Kidney (tissue), 14 donors: ENCODE measurements around the gene FANCC. TPM values are rescaled to one million over a fixed set of nuclear protein-coding genes. Genes with fewer than 3 reads are reported as not detected.
"Not testable (repeated sequence)": the region's sequence is repeated elsewhere in the genome, so short reads cannot be mapped to it uniquely, and the experiment has no call there.

Source experiments
- DNase-seq, 5 donors: peaks; one replicate each; pipeline ENCODE4 v3.0.0-alpha.2; 2013 to 2020
- FAIRE-seq: peaks from 2 replicates; lab custom pipeline; 2012; peaks lifted over from hg19 to GRCh38; lab: Jason Lieb, UNC
- H3K27ac ChIP-seq, 2 donors: one replicate each; pipeline ENCODE4 v1.7.0; 2013; ENCODE audit warnings: low read depth in 2 of 2, low read length in 2 of 2, inconsistent platforms in 1 of 2
- H3K27me3 ChIP-seq: one replicate; pipeline ENCODE4 v1.7.1; 2013; ENCODE audit warnings: low read length, inconsistent platforms; ENCODE audit not compliant: control insufficient read depth, insufficient read depth
- H3K36me3 ChIP-seq, 3 donors: one replicate each; pipeline versions ENCODE4 v1.7.0 to v1.7.1; 2013; ENCODE audit warnings: low read length in 3 of 3, control low read depth in 1 of 3, inconsistent platforms in 1 of 3; ENCODE audit not compliant: insufficient read depth in 3 of 3, control insufficient read depth in 2 of 3
- H3K4me1 ChIP-seq, 3 donors: one replicate each; pipeline versions ENCODE4 v1.7.0 to v1.7.1; 2013; ENCODE audit warnings: low read length in 3 of 3, inconsistent platforms in 1 of 3, low read depth in 1 of 3; ENCODE audit not compliant: control insufficient read depth in 2 of 3, insufficient read depth in 2 of 3
- H3K4me3 ChIP-seq, 3 donors: one replicate each; pipeline versions ENCODE4 v1.7.0 to v1.8.1; 2013; ENCODE audit warnings: low read length in 3 of 3, control low read depth in 1 of 3, inconsistent platforms in 1 of 3
- H3K9ac ChIP-seq, 3 donors: one replicate each; pipeline versions ENCODE4 v1.7.0 to v1.7.1; 2013; ENCODE audit warnings: low read length in 3 of 3, control low read depth in 1 of 3, inconsistent platforms in 1 of 3
- H3K9me3 ChIP-seq, 3 donors: one replicate each; pipeline versions ENCODE4 v1.7.0 to v1.7.1; 2013; ENCODE audit warnings: low read length in 3 of 3, control low read depth in 1 of 3, inconsistent platforms in 1 of 3; ENCODE audit not compliant: control insufficient read depth in 2 of 3, insufficient read depth in 1 of 3
- intact Hi-C: fragments of 100-400 bp; cut with DNase I; formaldehyde crosslinking; loops from one replicate; pipeline ENCODE4 v1.11.1; 2022
- polyA plus RNA-seq: library from polyadenylated mRNA; stranded (reverse); fragments of 350-450 nt; fragmentation: Illumina TruSeq; extraction: RNeasy Lipid Tissue Mini Kit (QIAGEN cat#74804); gene quantifications from one replicate; pipeline ENCODE4 v1.2.3, GENCODE V29; 2014; ENCODE audit warnings: low read depth, low replicate concordance; ENCODE audit not compliant: insufficient read depth
- total RNA-seq: library from RNA; stranded (reverse); fragmentation: NEBNext Ultra II Directional; extraction: Animal tissue kit (Norgen Biotek cat#: 25700); gene quantifications from one replicate; pipeline ENCODE4 v1.2.1, GENCODE V29; 2021
- TF ChIP-seq, protein P1 (sequence below): IDR thresholded peaks from 3 replicates; pipeline ENCODE4 v1.5.1; 2012; ENCODE audit warnings: mild to moderate bottlenecking, moderate library complexity, borderline replicate concordance; ENCODE audit not compliant: insufficient read depth; ENCODE audit errors: extremely low read depth
- donor health status: control.
- donor health status: control.
- donor health status: control.
- donor health status: control.
- donor health status: control.
- donor health status: DM: yes; HTN: yes; CAD: no.
- donor health status: Normal renal cell carcinoma (clear cell type).

Gene FANCC
- total and polyA plus RNA-seq, 2 donors from 2014 or later, result 7.5 to 10.8 TPM

DNA sequence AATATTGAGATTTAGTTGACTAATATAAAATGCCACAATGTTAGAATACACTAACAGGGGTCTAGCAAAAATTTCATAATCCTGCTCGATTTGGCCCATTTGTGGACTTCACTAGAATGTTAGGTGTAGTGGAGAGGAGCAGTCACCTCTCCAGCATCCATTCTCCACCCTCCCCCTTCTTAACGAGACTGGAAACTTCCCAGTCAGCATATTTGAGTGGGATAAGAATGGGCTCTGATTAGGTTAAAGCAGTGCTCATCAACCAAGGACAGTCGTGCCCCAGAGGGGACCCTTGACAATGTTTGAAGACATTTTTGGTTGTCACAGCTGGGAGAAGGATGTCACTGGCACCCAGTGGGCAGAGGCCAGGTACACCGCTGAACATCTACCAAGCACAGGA lies 46.7 kb downstream of the FANCC start:
- TF ChIP-seq, protein P1, sequence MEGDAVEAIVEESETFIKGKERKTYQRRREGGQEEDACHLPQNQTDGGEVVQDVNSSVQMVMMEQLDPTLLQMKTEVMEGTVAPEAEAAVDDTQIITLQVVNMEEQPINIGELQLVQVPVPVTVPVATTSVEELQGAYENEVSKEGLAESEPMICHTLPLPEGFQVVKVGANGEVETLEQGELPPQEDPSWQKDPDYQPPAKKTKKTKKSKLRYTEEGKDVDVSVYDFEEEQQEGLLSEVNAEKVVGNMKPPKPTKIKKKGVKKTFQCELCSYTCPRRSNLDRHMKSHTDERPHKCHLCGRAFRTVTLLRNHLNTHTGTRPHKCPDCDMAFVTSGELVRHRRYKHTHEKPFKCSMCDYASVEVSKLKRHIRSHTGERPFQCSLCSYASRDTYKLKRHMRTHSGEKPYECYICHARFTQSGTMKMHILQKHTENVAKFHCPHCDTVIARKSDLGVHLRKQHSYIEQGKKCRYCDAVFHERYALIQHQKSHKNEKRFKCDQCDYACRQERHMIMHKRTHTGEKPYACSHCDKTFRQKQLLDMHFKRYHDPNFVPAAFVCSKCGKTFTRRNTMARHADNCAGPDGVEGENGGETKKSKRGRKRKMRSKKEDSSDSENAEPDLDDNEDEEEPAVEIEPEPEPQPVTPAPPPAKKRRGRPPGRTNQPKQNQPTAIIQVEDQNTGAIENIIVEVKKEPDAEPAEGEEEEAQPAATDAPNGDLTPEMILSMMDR, result no peak

DNA sequence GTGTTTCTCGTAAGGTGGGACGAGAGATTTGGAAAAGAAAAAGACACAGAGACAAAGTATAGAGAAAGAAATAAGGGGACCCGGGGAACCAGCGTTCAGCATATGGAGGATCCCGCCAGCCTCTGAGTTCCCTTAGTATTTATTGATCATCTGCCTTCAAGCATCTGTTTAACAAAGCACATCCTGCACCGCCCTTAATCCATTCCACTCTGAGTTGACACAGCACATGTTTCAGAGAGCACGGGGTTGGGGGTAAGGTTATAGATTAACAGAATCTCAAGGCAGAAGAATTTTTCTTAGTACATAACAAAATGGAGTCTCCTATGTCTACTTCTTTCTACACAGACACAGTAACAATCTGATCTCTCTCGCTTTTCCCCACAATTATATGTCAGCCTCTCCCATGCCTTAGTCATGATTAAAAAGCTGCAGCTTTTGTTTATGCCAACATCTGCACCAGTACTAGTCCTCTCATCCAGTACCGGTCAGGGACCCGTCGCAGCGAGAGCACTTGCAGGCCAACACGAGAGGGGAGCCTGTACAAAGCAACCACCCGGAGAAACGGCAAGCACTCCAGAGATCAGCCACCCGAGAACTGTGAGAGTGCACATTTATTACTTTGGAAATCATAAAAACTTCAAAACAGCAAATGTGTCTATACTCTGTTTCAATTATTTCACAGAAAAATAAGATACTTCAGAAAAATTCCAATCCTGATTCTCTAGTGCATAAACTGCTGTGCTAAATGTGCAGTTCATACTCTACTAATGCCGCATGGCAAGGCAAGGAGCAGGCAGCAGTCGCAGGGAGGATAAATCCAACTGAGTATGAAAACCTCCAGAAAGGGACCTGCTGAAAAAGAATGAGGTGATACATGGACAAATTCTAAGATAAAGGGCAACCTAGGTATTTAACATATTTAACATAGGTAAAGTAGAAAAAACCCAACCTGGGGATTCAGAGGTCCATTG lies 47.4 kb downstream of the FANCC start:
- H3K9ac ChIP-seq, FAIRE-seq, H3K9me3 ChIP-seq, H3K36me3 ChIP-seq, H3K27me3 ChIP-seq, intact Hi-C loops: not testable (repeated sequence)
- DNase-seq, result peak in 3 of 5 donors; percentile 35 to 60 (median 44)
- H3K4me1 ChIP-seq, result peaks cover 2 to 25% (median 8%) of the 10 kb centered on the region in 3 donors
- H3K4me3 ChIP-seq, result peak overlapping the region in 1 of 3 donors; percentile 13
- peak overlapping the region; percentile 45 to 76 for H3K27ac ChIP-seq

More for the DNA sequence above, 46.7 kb downstream of the FANCC start:
- Histone ChIP-seq H3K36me3 (no peaks in the 10 kb centered on the region), H3K9ac (no peak overlapping the region), H3K27me3 (no peaks in the 10 kb centered on the region), H3K27ac (no peak overlapping the region), H3K4me3 (no peak overlapping the region), H3K9me3 (no peaks in the 10 kb centered on the region), H3K4me1 (peaks cover 0 to 21% (median 2%) of the 10 kb centered on the region in 3 donors)
- DNase-seq (no peak), FAIRE-seq (no peak)
- intact Hi-C loops, result no loop called here

DNA sequence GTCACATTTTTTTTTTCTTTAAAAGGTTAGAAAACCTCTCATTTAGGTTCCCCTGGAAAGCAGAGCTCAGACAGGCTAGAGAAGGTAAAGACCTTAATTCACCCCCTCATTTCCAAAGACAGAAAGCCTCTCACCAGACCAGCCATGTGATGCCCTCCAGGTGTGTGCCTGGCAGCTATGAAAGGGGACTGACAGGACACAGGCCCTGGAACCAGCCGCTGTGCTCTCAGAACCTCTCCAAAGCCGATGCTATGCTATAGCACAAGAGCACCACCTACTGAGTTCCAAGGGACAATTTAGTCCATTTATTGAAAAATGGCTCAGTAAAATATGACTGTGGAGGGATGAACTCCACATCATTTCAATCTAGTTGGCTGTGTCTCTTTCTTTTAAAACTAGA lies 48.8 kb downstream of the FANCC start:
- no peak overlapping the region for H3K4me3 ChIP-seq
- peaks cover 2 to 25% (median 9%) of the 10 kb centered on the region in 3 donors for H3K4me1 ChIP-seq
- H3K36me3 ChIP-seq, result no peaks in the 10 kb centered on the region
- DNase-seq (peak in 4 of 5 donors; percentile 25 to 77 (median 59)), FAIRE-seq (no peak)
- H3K27ac ChIP-seq, result no peak overlapping the region
- no peak overlapping the region for H3K9ac ChIP-seq
- TF ChIP-seq, protein P1, result peak; percentile 25
- intact Hi-C loops, result no loop called here
- no peaks in the 10 kb centered on the region for H3K27me3 ChIP-seq
- H3K9me3 ChIP-seq, result no peaks in the 10 kb centered on the region

DNA sequence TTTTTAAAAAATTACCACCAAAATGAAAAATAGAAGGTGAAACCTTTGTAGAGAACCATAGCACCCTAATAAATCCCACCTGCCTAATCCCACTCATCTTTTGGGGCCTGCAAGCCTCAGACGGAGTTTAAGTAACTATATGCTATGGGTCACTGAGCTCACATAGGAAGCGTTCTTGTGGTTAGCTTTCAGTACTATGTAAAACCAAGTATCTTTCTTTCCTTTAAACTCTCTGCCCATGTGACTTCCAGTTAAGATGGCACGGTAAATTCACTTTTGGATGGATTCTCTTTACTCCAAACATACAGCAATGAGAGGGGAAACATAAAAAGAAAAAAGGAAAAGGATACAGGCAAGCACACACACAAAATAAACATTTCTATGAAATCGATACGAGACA lies 50.9 kb downstream of the FANCC start:
- FAIRE-seq (no peak), DNase-seq (no peak)
- Histone ChIP-seq H3K9ac (no peak overlapping the region), H3K9me3 (no peaks in the 10 kb centered on the region), H3K36me3 (no peaks in the 10 kb centered on the region), H3K27me3 (no peaks in the 10 kb centered on the region), H3K27ac (no peak overlapping the region), H3K4me3 (no peak overlapping the region), H3K4me1 (peaks cover 2 to 25% (median 9%) of the 10 kb centered on the region in 3 donors)
- TF ChIP-seq, protein P1, result no peak
- intact Hi-C loops, result no loop called here
